Epidermal melanocyte (primary cell): ENCODE results near the gene NAA80.
"Not testable (repeated sequence)": the region's sequence is repeated elsewhere in the genome, so short reads cannot be mapped to it uniquely, and the experiment has no call there.

Experiments used
- DNase-seq: peaks from one replicate; pipeline ENCODE4 v3.0.0; 2011; ENCODE audit warnings: low spot score; ENCODE audit not compliant: insufficient read length

NAA80 gene

GRCh38 chr3:50290161-50290641 lies 9.0 kb downstream of the NAA80 start:
- no peak for DNase-seq

- DNase-seq: no peak
These were observed 10.1 kb downstream of the NAA80 start for GRCh38 chr3:50289130-50289529.

- no peak for DNase-seq
These were observed 10.7 kb downstream of the NAA80 start for GRCh38 chr3:50288387-50289007.

GRCh38 chr3:50287262-50287661 lies 11.9 kb downstream of the NAA80 start:
- DNase-seq: no peak

- no peak for DNase-seq
These were observed 12.6 kb downstream of the NAA80 start for GRCh38 chr3:50286322-50287227.

- DNase-seq: not testable (repeated sequence)
These were observed 15.1 kb downstream of the NAA80 start for GRCh38 chr3:50284121-50284520.

GRCh38 chr3:50279255-50280016 lies 19.8 kb downstream of the NAA80 start:
- DNase-seq: no peak

- DNase-seq: no peak
These were observed 20.4 kb downstream of the NAA80 start, which contains the start of gene LSMEM2 for GRCh38 chr3:50278880-50279224. Gene LSMEM2 (plus strand): TSS chr3:50279087. CDS start chr3:50279114, 27 bp downstream.

GRCh38 chr3:50278123-50278879 lies 20.9 kb downstream of the NAA80 start:
- no peak for DNase-seq

- no peak for DNase-seq
These were observed 22.5 kb downstream of the NAA80 start for GRCh38 chr3:50276762-50277101.

- no peak for DNase-seq
These were observed 23.0 kb downstream of the NAA80 start for GRCh38 chr3:50275996-50276761.

GRCh38 chr3:50275141-50275995 lies 23.8 kb downstream of the NAA80 start:
- DNase-seq: no peak

- DNase-seq: no peak
These were observed 24.7 kb downstream of the NAA80 start for GRCh38 chr3:50274371-50275104.

- DNase-seq: no peak
These were observed 25.5 kb downstream of the NAA80 start for GRCh38 chr3:50273689-50274065.

GRCh38 chr3:50272911-50273688 lies 26.1 kb downstream of the NAA80 start:
- peak; percentile 97 for DNase-seq

- not testable (repeated sequence) for DNase-seq
These were observed 26.7 kb downstream of the NAA80 start for GRCh38 chr3:50272538-50272910.

- no peak for DNase-seq
These were observed 27.8 kb downstream of the NAA80 start for GRCh38 chr3:50271314-50271936.
